Karpas-422 (cell line): Measurements from ENCODE around the gene RFC5. TPM values are rescaled to one million over a fixed set of nuclear protein-coding genes. Genes with fewer than 3 reads are reported as not detected.

ENCODE experiments used
- DNase-seq: peaks from one replicate; pipeline ENCODE4 v3.0.0-alpha.2; 2015
- H2AFZ ChIP-seq: fragments of 200-600 bp; sonication (generic); 2 replicates; pipeline ENCODE4 v1.6.1; 2014; ENCODE audit warnings: antibody characterized with exemption, low read length, mixed read lengths
- H3K27ac ChIP-seq: fragments of 200-600 bp; sonication (generic); 2 replicates; pipeline ENCODE4 v1.5.1; 2014; ENCODE audit warnings: mild to moderate bottlenecking, low read length, moderate library complexity
- H3K27me3 ChIP-seq: fragments of 200-600 bp; sonication (generic); 2 replicates; pipeline ENCODE4 v1.6.1; 2014; ENCODE audit warnings: low read length, mixed read lengths
- H3K36me3 ChIP-seq: fragments of 200-600 bp; sonication (generic); 2 replicates; pipeline ENCODE4 v1.6.1; 2014; ENCODE audit warnings: low read length, mixed read lengths; ENCODE audit not compliant: insufficient read depth
- H3K4me1 ChIP-seq: fragments of 200-600 bp; sonication (generic); 2 replicates; pipeline ENCODE4 v1.6.1; 2014; ENCODE audit warnings: mild to moderate bottlenecking, low read length, mixed read lengths
- H3K4me2 ChIP-seq: fragments of 200-600 bp; sonication (generic); 2 replicates; pipeline ENCODE4 v1.6.1; 2014; ENCODE audit warnings: low read length, low read depth, mild to moderate bottlenecking; ENCODE audit not compliant: poor library complexity, severe bottlenecking
- H3K4me3 ChIP-seq: fragments of 200-600 bp; sonication (generic); 2 replicates; pipeline ENCODE4 v1.5.1; 2014; ENCODE audit warnings: mild to moderate bottlenecking, antibody characterized with exemption, low read length, mixed read lengths
- H3K79me2 ChIP-seq: fragments of 200-600 bp; sonication (generic); 2 replicates; pipeline ENCODE4 v1.6.1; 2014; ENCODE audit warnings: mild to moderate bottlenecking, low read length, mixed read lengths
- H3K9ac ChIP-seq: fragments of 200-600 bp; sonication (generic); 2 replicates; pipeline ENCODE4 v1.6.0; 2014; ENCODE audit warnings: low read length
- H3K9me2 ChIP-seq: fragments of 200-600 bp; sonication (generic), shearing (Covaris generic); replicated peaks from 2 replicates; pipeline ENCODE4 v1.6.0; 2014; ENCODE audit warnings: mild to moderate bottlenecking, low read length, moderate library complexity; ENCODE audit not compliant: insufficient read depth
- H3K9me3 ChIP-seq: fragments of 300-700, 200-600 bp; sonication (generic); 2 replicates; pipeline ENCODE4 v1.6.1; 2014; ENCODE audit warnings: low read length, mixed read lengths
- H4K20me1 ChIP-seq: fragments of 200-600 bp; sonication (generic); 2 replicates; pipeline ENCODE4 v1.6.1; 2014; ENCODE audit warnings: mild to moderate bottlenecking, antibody characterized with exemption, low read length, low read depth; ENCODE audit not compliant: insufficient read depth
- total RNA-seq: library from RNA; depleted of rRNA; stranded (reverse); fragments of >200 nt; shearing (Covaris generic); gene quantifications from 2 replicates; pipeline ENCODE4 v1.2.3, GENCODE V29; 2014; ENCODE audit warnings: low replicate concordance

Gene RFC5
- total RNA-seq, 1 experiment from 2014 or later = 28.7 TPM

DNA sequence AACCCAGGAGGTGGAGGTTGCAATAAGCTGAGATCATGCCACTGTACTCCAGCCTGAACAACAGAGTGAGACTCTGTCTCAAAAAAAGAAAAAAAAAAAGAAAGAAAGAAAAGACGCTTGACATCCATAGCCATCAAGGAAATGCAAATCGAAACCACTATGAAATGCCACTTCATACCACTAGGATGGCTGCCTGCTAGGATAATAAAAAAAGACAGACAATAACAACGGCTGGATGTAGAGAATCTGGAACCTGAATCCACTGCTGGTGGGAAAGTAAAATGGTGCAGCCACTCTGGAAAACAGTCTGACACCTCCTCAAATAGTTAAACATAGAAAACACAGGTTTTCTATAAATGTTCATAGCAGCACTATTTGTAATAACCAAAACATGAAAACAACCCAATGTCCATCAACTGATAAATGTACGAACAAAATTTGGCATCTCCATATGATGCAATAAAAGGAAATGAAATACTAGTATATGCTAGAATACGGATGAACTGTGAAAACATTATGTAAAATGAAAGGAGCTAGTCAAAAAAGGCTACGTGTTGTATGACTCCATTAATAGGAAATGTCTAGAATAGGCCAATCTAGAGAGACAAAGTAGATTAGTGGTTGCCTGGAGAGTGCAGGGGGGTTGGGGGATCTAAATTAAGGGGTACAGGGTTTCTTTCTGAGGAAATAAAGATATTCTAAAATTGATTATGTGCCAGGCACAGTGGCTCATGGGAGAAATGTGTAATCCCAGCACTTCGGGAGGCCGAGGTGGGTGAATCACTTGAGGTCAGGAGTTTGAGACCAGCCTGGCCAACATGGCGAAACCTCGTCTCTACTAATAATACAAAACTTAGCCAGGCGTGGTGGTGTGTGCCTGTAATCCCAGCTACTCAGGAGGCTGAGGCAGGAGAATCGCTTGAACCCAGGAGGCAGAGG lies 34.7 kb downstream of the RFC5 start:
- no peak overlapping the region for H3K9ac ChIP-seq
- H3K27me3 ChIP-seq = no peaks in the 10 kb centered on the region
- H4K20me1 ChIP-seq = no peaks in the 10 kb centered on the region
- H3K4me2 ChIP-seq = no peak overlapping the region
- H3K4me1 ChIP-seq = no peaks in the 10 kb centered on the region
- H3K36me3 ChIP-seq = no peaks in the 10 kb centered on the region
- H3K4me3 ChIP-seq = no peak overlapping the region
- no peak overlapping the region for H3K27ac ChIP-seq
- no peak for DNase-seq
- H2AFZ ChIP-seq = no peak overlapping the region
- no peaks in the 10 kb centered on the region for H3K9me2 ChIP-seq
- no peaks in the 10 kb centered on the region for H3K79me2 ChIP-seq
- no peaks in the 10 kb centered on the region for H3K9me3 ChIP-seq

DNA sequence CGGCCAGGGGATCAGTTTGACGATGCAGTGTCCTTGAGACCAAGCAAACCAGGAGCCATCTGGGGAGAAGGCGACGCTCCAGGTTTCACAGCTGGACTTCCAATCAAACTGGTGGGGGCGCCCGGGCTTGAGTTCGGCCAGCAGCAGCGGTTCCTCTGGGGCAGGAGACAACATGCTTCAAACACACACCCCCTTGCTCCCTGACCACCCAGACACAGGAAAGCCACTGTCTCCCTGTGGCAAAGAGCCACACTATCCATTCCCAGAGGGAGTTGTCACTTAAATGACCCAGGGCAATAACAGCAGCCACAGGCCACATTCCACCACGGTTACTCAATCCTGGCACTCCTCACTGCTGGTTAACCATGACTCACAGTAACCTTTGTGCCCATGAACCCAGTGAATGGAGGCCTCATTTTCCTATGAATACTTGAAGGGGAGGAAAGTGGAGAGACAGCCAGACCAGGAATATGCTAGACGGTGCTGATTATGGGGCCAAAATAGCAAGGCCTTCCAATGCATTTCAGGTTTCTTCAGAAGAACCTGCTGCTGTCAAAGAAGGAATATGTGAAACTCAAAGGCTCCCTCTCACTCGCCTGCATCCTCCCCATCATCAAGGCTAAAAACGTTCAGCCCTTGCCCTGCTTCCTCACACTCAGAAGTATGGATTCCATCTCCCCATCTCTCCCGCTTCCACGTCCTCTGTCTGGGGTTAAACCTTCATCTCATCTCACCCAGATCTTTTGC lies 36.0 kb downstream of the RFC5 start:
- Histone ChIP-seq H3K27ac (no peak overlapping the region), H4K20me1 (no peaks in the 10 kb centered on the region), H3K36me3 (no peaks in the 10 kb centered on the region), H3K79me2 (no peaks in the 10 kb centered on the region), H3K9me3 (no peaks in the 10 kb centered on the region), H3K9me2 (no peaks in the 10 kb centered on the region), H3K4me1 (no peaks in the 10 kb centered on the region), H3K27me3 (no peaks in the 10 kb centered on the region), H3K9ac (no peak overlapping the region), H2AFZ (no peak overlapping the region), H3K4me3 (no peak overlapping the region), H3K4me2 (no peak overlapping the region)
- no peak for DNase-seq

DNA sequence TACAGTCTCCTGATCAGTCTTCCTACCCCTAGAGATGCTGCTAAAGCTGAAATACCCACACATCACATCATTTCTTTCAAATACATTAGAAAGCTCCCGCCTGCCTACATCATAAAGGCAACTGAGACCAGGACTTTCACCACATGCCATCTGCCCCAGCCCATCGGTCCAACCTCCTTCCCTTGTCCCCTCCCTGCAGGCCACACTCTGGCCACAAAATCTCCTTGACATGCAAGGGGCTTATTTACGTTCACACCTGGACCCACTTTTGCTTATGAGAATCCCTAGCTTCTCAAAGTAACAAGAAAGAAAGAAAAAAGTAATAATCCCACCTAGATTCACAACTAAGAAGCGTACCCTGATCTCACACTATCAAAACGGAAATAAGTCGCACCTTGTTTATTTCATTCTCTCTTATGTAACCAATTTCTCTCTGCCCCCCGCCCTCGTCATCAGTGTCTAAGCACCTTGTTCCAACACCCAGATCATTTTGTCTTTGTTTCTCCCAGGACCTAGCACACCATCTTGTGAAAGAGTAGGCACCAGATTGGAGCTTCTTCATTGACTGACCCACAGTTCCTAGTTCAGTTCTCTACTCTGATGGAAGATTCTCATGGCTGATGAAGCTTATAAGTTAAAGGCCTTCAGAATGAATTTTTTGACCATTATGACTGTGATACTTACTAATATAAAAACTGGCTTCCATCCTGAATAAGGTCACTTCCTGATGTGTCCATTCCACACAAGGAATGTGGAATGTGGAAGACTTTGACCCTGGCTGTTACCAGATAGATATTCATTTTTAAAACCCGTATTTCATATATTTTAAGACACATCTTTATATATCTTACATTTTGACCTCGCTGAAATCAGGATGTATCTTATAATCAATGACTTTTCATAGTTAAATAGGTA lies 36.8 kb downstream of the RFC5 start:
- no peak overlapping the region for H2AFZ ChIP-seq
- no peaks in the 10 kb centered on the region for H3K27me3 ChIP-seq
- H3K27ac ChIP-seq = no peak overlapping the region
- no peaks in the 10 kb centered on the region for H4K20me1 ChIP-seq
- DNase-seq = no peak
- no peak overlapping the region for H3K4me2 ChIP-seq
- no peak overlapping the region for H3K4me3 ChIP-seq
- H3K9me2 ChIP-seq = no peaks in the 10 kb centered on the region
- H3K4me1 ChIP-seq = no peaks in the 10 kb centered on the region
- no peaks in the 10 kb centered on the region for H3K36me3 ChIP-seq
- H3K9ac ChIP-seq = no peak overlapping the region
- H3K9me3 ChIP-seq = no peaks in the 10 kb centered on the region
- H3K79me2 ChIP-seq = no peaks in the 10 kb centered on the region

DNA sequence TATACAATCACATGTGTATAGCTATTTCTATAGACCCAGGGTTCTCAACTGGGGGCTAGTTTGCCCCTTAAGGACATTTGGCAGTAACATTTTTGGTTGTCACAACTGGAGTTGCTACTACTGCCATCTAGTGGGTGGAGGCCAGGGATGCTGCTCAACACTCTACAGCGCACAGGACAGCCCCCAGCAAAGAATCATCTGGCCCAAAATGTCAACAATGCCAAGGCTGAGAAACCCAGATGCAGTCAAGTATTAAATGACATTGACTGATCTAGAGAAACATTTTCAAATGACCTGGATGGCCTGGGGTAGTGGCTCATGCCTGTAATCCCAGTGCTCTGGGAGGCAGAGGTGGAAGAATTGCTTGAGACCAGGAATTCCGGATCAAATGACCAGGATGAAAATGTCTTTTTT lies 38.6 kb downstream of the RFC5 start:
- peak; percentile 92 for DNase-seq
- no peaks in the 10 kb centered on the region for H3K9me2 ChIP-seq
- H3K27ac ChIP-seq = no peak overlapping the region
- H3K79me2 ChIP-seq = no peaks in the 10 kb centered on the region; the same call in 1 of the 2 replicates
- H3K9ac ChIP-seq = no peak overlapping the region
- H3K9me3 ChIP-seq = no peaks in the 10 kb centered on the region
- H2AFZ ChIP-seq = no peak overlapping the region
- no peaks in the 10 kb centered on the region for H3K36me3 ChIP-seq
- no peak overlapping the region for H3K4me3 ChIP-seq
- H3K27me3 ChIP-seq = no peaks in the 10 kb centered on the region
- H4K20me1 ChIP-seq = no peaks in the 10 kb centered on the region
- peaks cover 9% of the 10 kb centered on the region for H3K4me1 ChIP-seq
- H3K4me2 ChIP-seq = no peak overlapping the region

DNA sequence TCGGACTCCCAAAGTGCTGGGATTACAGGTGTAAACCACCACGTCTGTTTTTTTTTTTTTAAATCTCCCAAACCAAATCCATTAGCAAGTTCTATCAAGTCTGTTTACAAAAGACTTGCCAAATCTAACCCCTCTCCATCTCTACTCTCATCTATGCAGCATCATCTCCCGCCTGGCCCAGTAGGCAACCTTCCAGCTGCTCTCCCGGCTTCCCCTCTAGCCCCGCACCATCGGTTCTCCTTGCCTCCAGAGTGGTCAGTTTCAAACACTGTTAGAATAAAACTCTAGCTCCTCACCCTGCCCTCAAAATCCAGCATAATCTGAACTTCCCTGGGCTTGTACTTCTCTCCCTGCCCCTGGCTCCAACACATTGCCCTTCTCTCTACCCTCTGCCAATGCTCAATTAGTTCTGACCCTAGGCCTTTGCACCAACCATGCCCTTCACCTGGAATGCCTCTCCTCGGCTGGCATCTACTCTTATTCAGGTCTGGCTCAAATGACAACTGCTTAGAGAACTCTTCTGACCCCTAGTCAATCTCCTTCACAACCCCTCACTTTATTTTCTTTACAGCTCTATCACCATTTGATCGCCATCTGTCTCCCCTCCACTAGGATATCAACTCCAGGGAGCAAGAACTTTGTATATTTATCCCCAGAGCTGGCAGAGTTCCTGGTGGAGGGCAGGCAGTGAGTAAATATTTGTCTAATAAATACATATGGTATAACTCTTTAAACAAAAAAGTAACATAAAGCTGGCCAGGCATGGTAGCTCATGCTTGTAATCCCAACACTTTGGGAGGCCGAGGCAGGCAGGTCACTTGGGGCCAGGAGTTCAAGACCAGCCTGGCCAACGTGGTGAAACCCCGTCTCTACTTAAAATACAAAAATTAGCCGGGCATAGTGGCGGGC lies 39.6 kb downstream of the RFC5 start:
- Histone ChIP-seq H4K20me1 (no peaks in the 10 kb centered on the region), H3K27me3 (no peaks in the 10 kb centered on the region), H3K4me1 (peaks cover 12% of the 10 kb centered on the region), H3K4me2 (no peak overlapping the region), H2AFZ (no peak overlapping the region), H3K27ac (no peak overlapping the region), H3K4me3 (no peak overlapping the region), H3K9me3 (no peaks in the 10 kb centered on the region), H3K79me2 (no peaks in the 10 kb centered on the region; the same call in 1 of the 2 replicates), H3K36me3 (no peaks in the 10 kb centered on the region), H3K9ac (no peak overlapping the region), H3K9me2 (no peaks in the 10 kb centered on the region)
- no peak for DNase-seq

DNA sequence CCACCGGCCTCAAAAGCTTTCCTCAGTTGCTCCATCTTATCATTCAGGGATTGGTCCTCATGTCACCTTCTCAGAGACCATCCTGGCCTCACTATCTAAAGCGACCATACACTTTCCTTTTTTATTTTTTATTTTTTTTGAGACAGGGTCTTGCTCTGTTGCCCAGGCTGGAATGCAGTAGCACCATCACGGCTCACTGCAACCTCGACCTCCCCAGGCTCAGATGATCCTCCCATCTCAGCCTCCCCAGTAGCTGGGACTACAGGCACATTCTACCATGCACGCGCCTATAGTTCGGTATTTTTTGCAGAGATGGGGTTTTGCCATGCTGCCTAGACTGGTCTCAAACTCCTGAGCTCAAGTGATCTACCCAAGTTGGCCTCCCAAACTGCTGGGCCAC lies 41.7 kb downstream of the RFC5 start:
- no peaks in the 10 kb centered on the region for H4K20me1 ChIP-seq
- H3K9me3 ChIP-seq = no peaks in the 10 kb centered on the region
- no peak overlapping the region for H3K9ac ChIP-seq
- H3K36me3 ChIP-seq = no peaks in the 10 kb centered on the region
- DNase-seq = no peak
- no peaks in the 10 kb centered on the region for H3K9me2 ChIP-seq
- 0 out of 2 replicates have a peak, but pooled peaks cover 5% of the 10 kb centered on the region for H3K27me3 ChIP-seq
- no peaks in the 10 kb centered on the region; the same call in 1 of the 2 replicates for H3K79me2 ChIP-seq
- H3K4me2 ChIP-seq = no peak overlapping the region
- H3K4me1 ChIP-seq = peaks cover 23% of the 10 kb centered on the region
- H3K4me3 ChIP-seq = no peak overlapping the region
- H3K27ac ChIP-seq = no peak overlapping the region
- H2AFZ ChIP-seq = no peak overlapping the region

DNA sequence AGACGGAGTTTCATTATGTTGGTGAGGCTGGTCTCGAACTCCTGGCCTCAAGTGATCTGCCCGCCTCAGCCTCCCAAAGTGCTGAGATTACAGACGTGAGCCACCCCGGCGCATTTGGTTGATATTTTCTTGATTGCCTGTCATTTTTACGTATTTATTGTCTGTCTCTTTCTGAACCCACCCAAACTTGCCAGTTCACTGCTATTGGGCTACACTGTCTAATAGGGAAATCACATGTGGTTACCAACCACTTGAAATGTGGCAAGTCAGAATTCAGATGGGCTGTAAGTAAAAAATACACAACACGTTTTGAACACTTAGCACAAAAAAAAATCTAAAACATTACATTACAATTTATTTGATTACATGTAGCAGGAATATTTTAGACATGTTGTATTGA lies 42.4 kb downstream of the RFC5 start:
- Histone ChIP-seq H3K9me2 (no peaks in the 10 kb centered on the region), H3K4me1 (peaks cover 23% of the 10 kb centered on the region), H3K27ac (no peak overlapping the region), H3K4me3 (no peak overlapping the region), H3K36me3 (no peaks in the 10 kb centered on the region), H3K79me2 (no peaks in the 10 kb centered on the region; the same call in 1 of the 2 replicates), H3K9ac (no peak overlapping the region), H3K9me3 (no peaks in the 10 kb centered on the region), H4K20me1 (no peaks in the 10 kb centered on the region), H3K4me2 (no peak overlapping the region), H3K27me3 (0 out of 2 replicates have a peak, but pooled peaks cover 5% of the 10 kb centered on the region), H2AFZ (no peak overlapping the region)
- no peak for DNase-seq
